Calu3 (cell line): ENCODE results near the gene GALNT12. TPM values are rescaled to one million over a fixed set of nuclear protein-coding genes. Genes with fewer than 3 reads are reported as not detected.

Experiments
- BruUV-seq: library from RNA; stranded (reverse); fragments of 400-500 nt; replicated peaks from 2 replicates; lab custom pipeline; 2021; lab: Mats Ljungman, UMichigan
- CTCF ChIA-PET: fragments of 300-600 bp; sonication (Branson Sonifier 250); formaldehyde crosslinking; loops from one replicate; lab custom pipeline; 2022; ENCODE audit warnings: antibody characterized with exemption; lab: Charles Lee
- DNase-seq: peaks from one replicate; pipeline ENCODE4 v3.0.0; 2022
- H3K27ac Mint-ChIP-seq: one replicate; pipeline ENCODE4 v1.8.0; 2022; ENCODE audit warnings: mixed read lengths; ENCODE audit not compliant: unreplicated experiment
- H3K27me3 Mint-ChIP-seq: one replicate; pipeline ENCODE4 v1.8.0; 2022; ENCODE audit warnings: mixed read lengths; ENCODE audit not compliant: unreplicated experiment
- H3K36me3 Mint-ChIP-seq: one replicate; pipeline ENCODE4 v1.8.0; 2022; ENCODE audit warnings: mild to moderate bottlenecking, moderate library complexity, mixed read lengths; ENCODE audit not compliant: insufficient read depth, unreplicated experiment
- H3K4me1 Mint-ChIP-seq: one replicate; pipeline ENCODE4 v1.8.0; 2022; ENCODE audit warnings: mild to moderate bottlenecking, low read depth, mixed read lengths; ENCODE audit not compliant: unreplicated experiment
- H3K4me3 Mint-ChIP-seq: one replicate; pipeline ENCODE4 v1.8.0; 2022; ENCODE audit warnings: mild to moderate bottlenecking, low read depth, moderate library complexity, mixed read lengths; ENCODE audit not compliant: unreplicated experiment
- H3K9me3 Mint-ChIP-seq: one replicate; pipeline ENCODE4 v1.8.0; 2022; ENCODE audit warnings: low read depth, mixed read lengths; ENCODE audit not compliant: unreplicated experiment
- CTCF ChIP-seq: fragments of 200-600 bp; IDR thresholded peaks from one replicate; pipeline ENCODE4 v1.8.0; 2022; ENCODE audit warnings: antibody characterized with exemption; ENCODE audit not compliant: unreplicated experiment
- intact Hi-C: fragments of 100-400 bp; cut with micrococcal nuclease; formaldehyde crosslinking; loops from one replicate; pipeline ENCODE4 v1.10.0; 2022; ENCODE audit not compliant: unreplicated experiment
- total RNA-seq: library from RNA; stranded (reverse); gene quantifications from 2 replicates; pipeline ENCODE4 v1.2.3, GENCODE V29; 2022

Gene GALNT12
- total RNA-seq, 1 experiment from 2014 or later: 49.2 TPM

DNA sequence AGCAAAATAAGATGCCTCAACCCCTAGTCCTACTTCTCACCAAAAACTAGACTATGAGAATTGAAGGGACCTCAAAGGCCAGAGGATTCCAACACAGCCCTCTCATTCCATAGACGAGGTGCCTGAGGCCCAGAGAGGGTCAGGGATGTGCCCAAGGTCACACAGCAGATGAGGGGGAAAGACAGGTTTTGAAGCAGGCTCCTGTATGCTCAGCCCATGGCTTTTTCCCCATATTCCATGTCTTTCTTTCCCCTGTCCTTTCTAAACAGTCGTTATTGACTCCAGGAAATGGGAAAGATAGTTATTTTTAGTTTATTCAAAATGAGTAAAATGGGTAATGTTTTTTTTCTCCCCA is 75.1 kb downstream of the GALNT12 start:
- CTCF ChIA-PET: no interaction called here
- Mint-ChIP-seq H3K36me3 (no peaks in the 10 kb centered on the region), H3K9me3 (no peaks in the 10 kb centered on the region), H3K27ac (no peak overlapping the region), H3K27me3 (peaks cover 90% of the 10 kb centered on the region), H3K4me1 (no peaks in the 10 kb centered on the region), H3K4me3 (no peak overlapping the region)
- BruUV-seq: no TSS peak
- no peak for TF ChIP-seq CTCF
- DNase-seq: no peak
- intact Hi-C loops: no loop called here

DNA sequence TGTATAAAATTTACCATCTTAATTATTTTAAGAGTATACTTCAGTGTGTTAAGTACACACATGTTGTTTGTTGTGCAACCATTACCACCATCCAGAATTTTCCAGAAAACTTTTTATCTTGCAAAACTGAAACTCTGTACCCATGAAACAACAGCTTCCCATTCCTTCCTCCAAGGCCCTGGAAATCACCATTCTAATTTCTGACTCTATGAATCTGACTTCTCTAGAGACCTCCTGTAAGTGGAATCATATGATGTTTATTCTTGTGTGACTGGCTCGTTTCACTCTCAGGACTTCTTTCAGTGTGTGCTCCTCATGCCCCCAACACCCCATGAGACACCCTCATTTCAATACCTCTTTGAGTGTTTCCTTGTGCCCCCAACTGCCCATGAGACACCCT is 75.8 kb downstream of the GALNT12 start:
- DNase-seq: no peak
- Mint-ChIP-seq H3K4me3 (no peak overlapping the region), H3K36me3 (no peaks in the 10 kb centered on the region), H3K27me3 (peaks cover 90% of the 10 kb centered on the region), H3K27ac (no peak overlapping the region), H3K9me3 (no peaks in the 10 kb centered on the region), H3K4me1 (no peaks in the 10 kb centered on the region)
- CTCF ChIA-PET: no interaction called here
- BruUV-seq: no TSS peak
- TF ChIP-seq CTCF: no peak
- intact Hi-C loops: no loop called here

GRCh38 chr9:98884849-98885248 is 77.4 kb downstream of the GALNT12 start:
- TF ChIP-seq CTCF: no peak
- intact Hi-C loops: no loop called here
- CTCF ChIA-PET: no interaction called here
- DNase-seq: no peak
- Mint-ChIP-seq H3K4me1 (no peaks in the 10 kb centered on the region), H3K4me3 (no peak overlapping the region), H3K27me3 (peaks cover 84% of the 10 kb centered on the region), H3K9me3 (no peaks in the 10 kb centered on the region), H3K27ac (no peak overlapping the region), H3K36me3 (no peaks in the 10 kb centered on the region)
- BruUV-seq: no TSS peak

GRCh38 chr9:98885575-98886295 is 78.3 kb downstream of the GALNT12 start:
- no peak for TF ChIP-seq CTCF
- Mint-ChIP-seq H3K4me3 (no peak overlapping the region), H3K27me3 (peaks cover 76% of the 10 kb centered on the region), H3K27ac (no peak overlapping the region), H3K4me1 (no peaks in the 10 kb centered on the region), H3K9me3 (no peaks in the 10 kb centered on the region), H3K36me3 (no peaks in the 10 kb centered on the region)
- no TSS peak for BruUV-seq
- intact Hi-C loops: no loop called here
- CTCF ChIA-PET: no interaction called here
- DNase-seq: no peak
